22Rv1 (cell line): Measurements from ENCODE around the gene NIT1.
"Not testable (repeated sequence)": the region's sequence is repeated elsewhere in the genome, so short reads cannot be mapped to it uniquely, and the experiment has no call there.

Experiments used
- H3K27ac ChIP-seq: fragments of 450-650 bp; 2 replicates; pipeline ENCODE4 v1.5.1; 2017
- ZFX ChIP-seq: fragments of 450-650 bp; IDR thresholded peaks from 2 replicates; pipeline ENCODE4 v1.6.1; 2017; ENCODE audit warnings: antibody characterized with exemption, borderline replicate concordance
- TF ChIP-seq, protein P1 (sequence below): fragments of 450-650 bp; IDR thresholded peaks from 2 replicates; pipeline ENCODE4 v1.5.1; 2017; ENCODE audit warnings: mild to moderate bottlenecking

NIT1 gene

DNA sequence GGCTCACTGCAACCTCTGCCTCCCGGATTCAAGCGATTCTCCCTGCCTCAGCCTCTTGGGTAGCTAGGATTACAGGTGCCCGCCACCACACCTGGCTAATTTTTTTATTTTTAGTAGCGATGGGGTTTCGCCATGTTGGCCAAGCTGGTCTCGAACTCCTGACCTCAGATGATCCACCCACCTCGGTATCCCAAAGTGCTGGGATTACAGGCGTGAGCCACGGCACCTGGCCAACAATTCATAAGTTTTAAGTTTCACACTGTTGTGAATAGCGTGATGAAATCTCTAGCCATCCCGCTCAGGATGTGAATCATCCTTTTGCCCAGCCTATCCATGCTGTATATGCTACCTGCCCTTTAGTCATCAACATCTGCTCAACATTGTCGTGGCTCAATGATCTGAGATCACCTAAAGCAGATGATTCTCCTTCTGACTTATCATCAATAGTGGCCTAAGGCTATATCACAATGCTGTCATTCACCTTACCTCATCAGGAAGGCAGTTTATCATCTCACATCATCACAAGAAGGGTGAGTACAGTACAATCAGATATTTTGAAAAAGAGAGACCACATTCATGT lies 2.7 kb upstream of the NIT1 start:
- TF ChIP-seq ZFX, result no peak
- TF ChIP-seq, protein P1, sequence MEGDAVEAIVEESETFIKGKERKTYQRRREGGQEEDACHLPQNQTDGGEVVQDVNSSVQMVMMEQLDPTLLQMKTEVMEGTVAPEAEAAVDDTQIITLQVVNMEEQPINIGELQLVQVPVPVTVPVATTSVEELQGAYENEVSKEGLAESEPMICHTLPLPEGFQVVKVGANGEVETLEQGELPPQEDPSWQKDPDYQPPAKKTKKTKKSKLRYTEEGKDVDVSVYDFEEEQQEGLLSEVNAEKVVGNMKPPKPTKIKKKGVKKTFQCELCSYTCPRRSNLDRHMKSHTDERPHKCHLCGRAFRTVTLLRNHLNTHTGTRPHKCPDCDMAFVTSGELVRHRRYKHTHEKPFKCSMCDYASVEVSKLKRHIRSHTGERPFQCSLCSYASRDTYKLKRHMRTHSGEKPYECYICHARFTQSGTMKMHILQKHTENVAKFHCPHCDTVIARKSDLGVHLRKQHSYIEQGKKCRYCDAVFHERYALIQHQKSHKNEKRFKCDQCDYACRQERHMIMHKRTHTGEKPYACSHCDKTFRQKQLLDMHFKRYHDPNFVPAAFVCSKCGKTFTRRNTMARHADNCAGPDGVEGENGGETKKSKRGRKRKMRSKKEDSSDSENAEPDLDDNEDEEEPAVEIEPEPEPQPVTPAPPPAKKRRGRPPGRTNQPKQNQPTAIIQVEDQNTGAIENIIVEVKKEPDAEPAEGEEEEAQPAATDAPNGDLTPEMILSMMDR, result no peak
- H3K27ac ChIP-seq, result peak overlapping the region; percentile 5; the same call in 1 of the 2 replicates

DNA sequence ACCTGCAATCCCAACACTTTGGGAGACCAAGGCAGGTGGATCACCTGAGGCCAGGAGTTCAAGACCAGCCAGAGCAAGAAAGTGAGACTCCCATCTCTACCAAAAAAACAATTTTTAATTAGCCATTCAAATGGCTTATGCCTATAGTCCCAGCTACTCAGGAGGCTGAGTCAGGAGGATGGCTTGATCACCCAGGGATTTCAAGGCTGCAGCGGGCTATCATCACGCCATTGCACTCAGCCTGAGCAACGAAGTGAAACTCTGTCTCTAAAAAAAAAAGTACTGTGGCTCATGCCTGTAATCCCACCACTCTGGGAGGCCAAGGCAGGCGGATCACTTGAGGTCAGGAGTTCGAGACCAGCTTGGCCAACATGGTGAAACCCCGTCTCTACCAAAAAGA lies 1.9 kb upstream of the NIT1 start:
- H3K27ac ChIP-seq, result not testable (repeated sequence)

DNA sequence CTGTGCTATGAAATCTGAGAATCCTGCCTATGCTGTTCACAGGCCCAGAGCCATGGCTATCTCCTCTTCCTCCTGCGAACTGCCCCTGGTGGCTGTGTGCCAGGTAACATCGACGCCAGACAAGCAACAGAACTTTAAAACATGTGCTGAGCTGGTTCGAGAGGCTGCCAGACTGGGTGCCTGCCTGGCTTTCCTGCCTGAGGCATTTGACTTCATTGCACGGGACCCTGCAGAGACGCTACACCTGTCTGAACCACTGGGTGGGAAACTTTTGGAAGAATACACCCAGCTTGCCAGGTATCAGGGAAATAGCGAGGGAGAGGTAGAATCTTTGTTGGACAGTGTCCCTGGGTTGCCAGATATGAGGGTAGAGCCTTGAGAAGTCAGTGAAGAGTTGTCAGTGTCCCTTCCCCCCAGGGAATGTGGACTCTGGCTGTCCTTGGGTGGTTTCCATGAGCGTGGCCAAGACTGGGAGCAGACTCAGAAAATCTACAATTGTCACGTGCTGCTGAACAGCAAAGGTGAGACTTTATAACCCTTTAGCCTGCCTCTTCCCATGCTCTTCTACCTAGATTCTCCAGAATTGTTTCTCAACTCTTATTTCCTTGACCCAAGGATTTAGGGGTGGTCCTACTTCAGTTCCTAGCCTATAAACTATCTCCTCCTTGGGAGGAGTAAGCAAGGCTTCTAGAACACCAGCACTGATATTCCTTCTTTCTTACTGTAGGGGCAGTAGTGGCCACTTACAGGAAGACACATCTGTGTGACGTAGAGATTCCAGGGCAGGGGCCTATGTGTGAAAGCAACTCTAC lies 1.4 kb downstream of the NIT1 start:
- TF ChIP-seq, protein P1, result peak; percentile 72
- TF ChIP-seq ZFX, result no peak
- H3K27ac ChIP-seq, result peak overlapping the region; percentile 96

DNA sequence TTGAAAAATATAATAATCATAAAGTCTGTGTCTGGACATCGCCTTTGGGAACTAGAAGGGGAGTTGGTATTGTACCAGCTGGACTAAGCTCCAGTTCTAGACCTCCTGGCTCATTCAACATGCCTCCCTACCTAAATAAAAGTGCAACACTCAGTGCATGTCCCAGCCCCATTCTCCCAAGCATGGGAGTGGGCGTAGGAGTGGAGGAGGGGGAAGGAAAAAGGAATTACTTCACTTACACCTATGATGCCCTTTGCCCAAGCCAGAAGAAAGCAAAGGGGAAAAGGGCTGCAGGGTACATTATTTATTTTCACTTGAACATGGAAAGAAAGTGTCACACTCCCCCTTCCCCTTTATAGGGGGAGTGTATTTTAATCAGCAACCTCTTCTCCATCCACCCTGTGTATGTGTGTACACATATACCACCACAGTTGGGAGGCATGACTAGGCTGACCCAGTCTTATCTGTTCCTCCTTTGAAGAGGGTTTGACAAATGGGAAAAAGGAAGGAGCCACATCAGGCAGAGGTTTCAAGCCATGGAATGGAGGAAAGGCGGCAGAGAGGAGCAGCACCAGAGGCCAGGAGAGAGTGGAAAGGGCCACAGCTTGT lies 3.2 kb downstream of the NIT1 start:
- no peak for TF ChIP-seq ZFX
- TF ChIP-seq, protein P1, result no peak
- H3K27ac ChIP-seq, result no peak overlapping the region; the same call in 1 of the 2 replicates

DNA sequence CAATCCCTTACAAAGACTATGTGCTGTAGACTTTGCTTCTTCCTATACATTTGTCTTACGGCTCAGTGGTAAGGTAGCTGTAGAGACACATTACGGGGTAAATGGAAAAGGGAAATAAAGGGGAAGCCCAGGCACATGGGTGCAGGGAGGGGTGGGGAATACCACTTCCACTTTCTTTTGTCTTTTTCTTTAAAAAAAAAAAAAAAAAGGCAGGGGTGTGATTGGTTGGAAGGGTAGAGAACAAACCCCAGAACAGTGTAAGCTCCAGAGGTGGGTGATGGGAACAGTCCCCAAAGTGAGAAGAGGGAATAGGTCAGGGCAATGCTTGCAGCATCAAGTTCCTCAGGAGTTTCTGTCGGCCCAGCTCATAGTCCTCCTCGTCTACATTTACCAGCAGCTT lies 3.9 kb downstream of the NIT1 start:
- TF ChIP-seq ZFX, result no peak
- TF ChIP-seq, protein P1, result no peak
- H3K27ac ChIP-seq, result no peak overlapping the region

DNA sequence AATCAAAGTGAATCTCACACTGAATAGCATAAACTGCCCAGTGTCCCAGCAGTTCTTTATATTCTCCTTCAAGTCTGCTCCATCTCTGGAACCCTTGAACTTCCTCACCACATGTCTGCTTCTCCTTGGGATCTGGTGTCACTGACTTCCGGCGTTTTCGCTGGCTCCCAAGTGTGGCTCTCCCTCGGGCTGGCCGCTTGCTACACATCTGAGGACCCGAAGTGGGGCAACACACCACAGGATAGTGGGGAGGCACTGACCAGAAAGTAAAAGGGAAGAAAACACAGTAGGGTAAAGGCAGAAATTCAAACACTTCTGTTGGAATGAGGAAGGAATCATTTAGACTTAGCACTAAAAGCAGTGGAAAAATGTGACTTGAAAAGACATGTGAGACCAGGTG lies 5.1 kb downstream of the NIT1 start:
- no peak for TF ChIP-seq ZFX
- TF ChIP-seq, protein P1, result no peak

DNA sequence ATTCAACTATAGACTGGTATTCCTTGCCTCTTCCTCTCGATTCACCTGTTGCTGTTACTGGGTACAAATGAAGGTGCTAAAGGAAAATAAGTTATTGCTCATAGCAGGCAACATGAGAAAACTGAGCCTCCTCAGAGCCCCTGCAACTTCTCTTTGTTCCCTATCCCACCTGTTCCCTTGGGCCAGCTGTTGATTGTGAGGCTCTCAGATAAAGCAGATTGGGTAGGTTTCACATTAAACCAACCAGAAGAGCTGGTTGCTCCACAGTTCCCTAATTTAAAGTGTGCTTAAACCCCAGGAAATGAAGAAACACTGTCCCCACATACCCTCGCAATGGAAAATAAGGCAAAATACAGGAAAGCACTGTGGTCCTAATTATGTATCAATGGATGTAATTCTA lies 9.7 kb downstream of the NIT1 start:
- H3K27ac ChIP-seq, result no peak overlapping the region
- TF ChIP-seq, protein P1, result no peak
- no peak for TF ChIP-seq ZFX

More for the DNA sequence above, 5.1 kb downstream of the NIT1 start:
- no peak overlapping the region for H3K27ac ChIP-seq
